ENCODE measurements around the gene ATF6. TPM values are rescaled to one million over a fixed set of nuclear protein-coding genes. Genes with fewer than 3 reads are reported as not detected.

Gene ATF6
- total RNA-seq, 1 experiment from 2014 or later, result 56.3 TPM

DNA sequence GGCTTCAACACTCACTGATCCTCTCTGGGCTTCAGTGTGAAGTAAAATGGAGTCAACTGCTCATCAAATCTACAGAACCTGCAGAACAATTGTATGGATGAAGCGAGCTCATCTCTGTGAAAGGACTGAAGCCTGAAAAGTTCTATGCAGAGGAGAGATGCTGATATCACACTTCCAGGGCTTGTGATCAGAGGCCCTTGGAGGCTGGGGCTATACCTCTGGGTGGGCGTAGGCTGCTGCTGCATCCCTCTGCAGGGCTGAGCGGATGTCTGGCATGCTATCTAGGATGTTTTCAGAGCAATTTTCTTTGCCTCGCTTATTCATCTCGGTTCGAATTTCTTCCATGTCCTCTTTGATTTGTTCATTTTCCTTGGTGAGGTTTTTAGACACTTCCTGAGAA lies 240.0 kb downstream of the ATF6 start:
- POLR2A ChIA-PET, result interaction anchor here (0.7 kb wide), 1 partner anchor 521 kb away, joined by 3 read pairs; no protein-coding TSS in a partner anchor

DNA sequence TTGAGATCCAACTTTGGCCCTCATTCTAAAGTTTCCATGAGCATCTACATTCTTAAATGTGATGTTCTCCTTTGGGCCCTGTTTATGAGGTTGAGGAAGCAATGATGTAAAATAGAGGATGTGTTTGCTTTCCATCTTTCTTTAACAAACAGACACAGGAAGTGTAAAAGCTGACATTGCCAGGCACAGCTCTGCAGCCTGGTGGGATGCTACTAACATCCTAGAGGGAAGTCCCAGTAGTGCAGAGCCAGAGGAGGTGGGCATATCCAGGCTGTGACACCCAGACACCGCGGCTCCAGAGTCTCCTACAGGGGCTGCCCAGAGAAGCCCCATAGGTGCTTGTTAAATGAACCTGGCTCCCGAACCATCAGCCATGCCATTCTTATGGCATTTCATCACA lies 241.3 kb downstream of the ATF6 start:
- no peak overlapping the region for H3K4me3 Mint-ChIP-seq (ENCODE audit: unreplicated experiment)
- peaks cover 5% of the 10 kb centered on the region for H3K36me3 Mint-ChIP-seq (ENCODE audit: insufficient read depth, unreplicated experiment)
- H3K9me3 Mint-ChIP-seq (ENCODE audit: unreplicated experiment), result no peaks in the 10 kb centered on the region
- no TSS peak for BruUV-seq (replicated peaks)
- POLR2A ChIA-PET, result interaction anchor here (1.0 kb wide), 1 partner anchor 25 kb away, joined by 3 read pairs; no protein-coding TSS in a partner anchor
- intact Hi-C loops (cut with micrococcal nuclease), result no loop called here
- no peak overlapping the region for H3K27ac Mint-ChIP-seq (ENCODE audit: low read depth, unreplicated experiment)
- peaks cover 17% of the 10 kb centered on the region for H3K4me1 Mint-ChIP-seq (ENCODE audit: insufficient read depth, unreplicated experiment)
- DNase-seq (ENCODE audit: unreplicated experiment), result no peak
- CTCF ChIA-PET, result interaction anchor here (1.2 to 1.6 kb wide), 2 partner anchors 16 to 49 kb away, joined by 3 read pairs; partner anchors contain the start of gene OLFML2B
- no peaks in the 10 kb centered on the region for H3K27me3 Mint-ChIP-seq (ENCODE audit: insufficient read depth, unreplicated experiment)
- TF ChIP-seq, protein P1, sequence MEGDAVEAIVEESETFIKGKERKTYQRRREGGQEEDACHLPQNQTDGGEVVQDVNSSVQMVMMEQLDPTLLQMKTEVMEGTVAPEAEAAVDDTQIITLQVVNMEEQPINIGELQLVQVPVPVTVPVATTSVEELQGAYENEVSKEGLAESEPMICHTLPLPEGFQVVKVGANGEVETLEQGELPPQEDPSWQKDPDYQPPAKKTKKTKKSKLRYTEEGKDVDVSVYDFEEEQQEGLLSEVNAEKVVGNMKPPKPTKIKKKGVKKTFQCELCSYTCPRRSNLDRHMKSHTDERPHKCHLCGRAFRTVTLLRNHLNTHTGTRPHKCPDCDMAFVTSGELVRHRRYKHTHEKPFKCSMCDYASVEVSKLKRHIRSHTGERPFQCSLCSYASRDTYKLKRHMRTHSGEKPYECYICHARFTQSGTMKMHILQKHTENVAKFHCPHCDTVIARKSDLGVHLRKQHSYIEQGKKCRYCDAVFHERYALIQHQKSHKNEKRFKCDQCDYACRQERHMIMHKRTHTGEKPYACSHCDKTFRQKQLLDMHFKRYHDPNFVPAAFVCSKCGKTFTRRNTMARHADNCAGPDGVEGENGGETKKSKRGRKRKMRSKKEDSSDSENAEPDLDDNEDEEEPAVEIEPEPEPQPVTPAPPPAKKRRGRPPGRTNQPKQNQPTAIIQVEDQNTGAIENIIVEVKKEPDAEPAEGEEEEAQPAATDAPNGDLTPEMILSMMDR (IDR thresholded peaks at IDR 0.05; ENCODE audit: unreplicated experiment), result no peak

More for the DNA sequence above, 240.0 kb downstream of the ATF6 start:
- Mint-ChIP-seq H3K4me3 (ENCODE audit: unreplicated experiment) (no peak overlapping the region), H3K4me1 (ENCODE audit: insufficient read depth, unreplicated experiment) (peaks cover 17% of the 10 kb centered on the region), H3K27me3 (ENCODE audit: insufficient read depth, unreplicated experiment) (no peaks in the 10 kb centered on the region), H3K27ac (ENCODE audit: low read depth, unreplicated experiment) (no peak overlapping the region), H3K36me3 (ENCODE audit: insufficient read depth, unreplicated experiment) (peaks cover 5% of the 10 kb centered on the region), H3K9me3 (ENCODE audit: unreplicated experiment) (no peaks in the 10 kb centered on the region)
- no TSS peak for BruUV-seq (replicated peaks)
- TF ChIP-seq, protein P1 (IDR thresholded peaks at IDR 0.05; ENCODE audit: unreplicated experiment), result no peak
- intact Hi-C loops (cut with micrococcal nuclease), result no loop called here
- CTCF ChIA-PET, result interaction anchor here (0.6 to 1.4 kb wide), 4 partner anchors 10 to 1229 kb away, joined by 3 to 7 read pairs (median 3); no protein-coding TSS in a partner anchor
- DNase-seq (ENCODE audit: unreplicated experiment), result no peak

DNA sequence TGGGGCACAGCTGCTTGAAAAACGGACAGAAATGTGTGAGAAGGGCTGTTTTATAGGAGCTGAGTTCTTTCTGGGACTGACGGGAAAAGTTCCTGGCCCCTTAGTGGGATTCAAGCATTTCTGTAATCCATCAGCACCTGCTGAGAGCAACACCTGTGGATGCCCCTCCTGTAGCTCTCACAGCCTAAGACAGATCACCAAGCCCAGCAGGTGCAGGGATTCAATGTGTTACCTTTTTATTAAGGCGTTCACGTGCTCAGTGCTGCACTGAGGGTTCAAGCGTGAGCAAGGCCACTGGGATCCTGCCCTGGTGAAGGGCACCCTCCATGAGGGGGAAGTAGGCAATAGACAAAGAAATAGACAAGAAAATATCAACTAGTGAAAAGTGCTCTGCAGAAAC lies 242.7 kb downstream of the ATF6 start:
- Mint-ChIP-seq H3K4me3 (ENCODE audit: unreplicated experiment) (no peak overlapping the region), H3K36me3 (ENCODE audit: insufficient read depth, unreplicated experiment) (peaks cover 1% of the 10 kb centered on the region), H3K9me3 (ENCODE audit: unreplicated experiment) (peaks cover 4% of the 10 kb centered on the region), H3K4me1 (ENCODE audit: insufficient read depth, unreplicated experiment) (peaks cover 10% of the 10 kb centered on the region), H3K27me3 (ENCODE audit: insufficient read depth, unreplicated experiment) (peaks cover 6% of the 10 kb centered on the region), H3K27ac (ENCODE audit: low read depth, unreplicated experiment) (no peak overlapping the region)
- TF ChIP-seq, protein P1 (IDR thresholded peaks at IDR 0.05; ENCODE audit: unreplicated experiment), result no peak
- intact Hi-C loops (cut with micrococcal nuclease), result no loop called here
- BruUV-seq (replicated peaks), result no TSS peak
- no peak for DNase-seq (ENCODE audit: unreplicated experiment)
- ChIA-PET POLR2A (interaction anchor here (0.7 kb wide), 1 partner anchor 15 kb away, joined by 3 read pairs; no protein-coding TSS in a partner anchor), CTCF (interaction anchor here (0.6 to 1.6 kb wide), 4 partner anchors 15 to 780 kb away, joined by 3 read pairs; partner anchors contain the start of gene OLFML2B)

DNA sequence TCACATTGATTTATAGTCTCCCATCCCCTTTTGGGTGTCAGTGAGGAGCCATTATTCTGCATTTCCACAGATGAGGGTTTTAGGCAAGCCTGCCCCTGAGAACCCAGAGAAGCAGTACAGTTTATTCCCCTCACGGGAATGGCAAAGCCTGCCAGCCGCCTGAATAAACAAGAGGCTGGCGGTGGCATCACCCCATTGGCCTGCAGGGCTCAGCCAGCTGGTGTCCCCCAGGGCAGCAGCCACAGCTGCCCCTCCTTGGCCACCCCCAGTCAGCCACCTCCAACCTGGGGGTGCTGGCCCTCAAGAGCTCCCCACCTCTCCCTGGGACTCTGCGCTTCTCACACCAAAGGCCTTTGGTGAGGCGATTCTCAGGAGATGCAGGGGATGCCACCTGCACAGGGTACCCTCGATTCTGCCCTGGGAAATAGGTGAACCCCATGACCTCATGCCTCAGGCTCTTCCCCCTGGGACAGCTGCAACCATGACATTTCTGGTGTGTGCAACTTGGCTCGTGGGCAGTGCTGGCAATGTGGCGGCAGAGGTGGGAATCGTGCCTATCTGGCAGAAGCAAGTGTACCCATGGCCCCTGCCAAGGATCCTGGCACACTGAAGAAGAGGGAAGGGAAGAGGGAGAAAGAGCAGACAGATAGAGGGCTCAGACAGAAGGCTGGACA lies 243.5 kb downstream of the ATF6 start:
- Mint-ChIP-seq H3K27ac (ENCODE audit: low read depth, unreplicated experiment) (no peak overlapping the region), H3K4me3 (ENCODE audit: unreplicated experiment) (no peak overlapping the region), H3K27me3 (ENCODE audit: insufficient read depth, unreplicated experiment) (peaks cover 14% of the 10 kb centered on the region), H3K4me1 (ENCODE audit: insufficient read depth, unreplicated experiment) (peaks cover 2% of the 10 kb centered on the region), H3K9me3 (ENCODE audit: unreplicated experiment) (peaks cover 12% of the 10 kb centered on the region), H3K36me3 (ENCODE audit: insufficient read depth, unreplicated experiment) (no peaks in the 10 kb centered on the region)
- CTCF ChIA-PET, result no interaction called here
- no peak for DNase-seq (ENCODE audit: unreplicated experiment)
- BruUV-seq (replicated peaks), result no TSS peak
- intact Hi-C loops (cut with micrococcal nuclease), result no loop called here
- POLR2A ChIA-PET, result no interaction called here
- TF ChIP-seq, protein P1 (IDR thresholded peaks at IDR 0.05; ENCODE audit: unreplicated experiment), result no peak
